ENCODE measurements around the gene LAX1.
"Not testable (repeated sequence)": the region's sequence is repeated elsewhere in the genome, so short reads cannot be mapped to it uniquely, and the experiment has no call there.

The LAX1 gene

GRCh38 chr1:203772836-203773235 is 7.9 kb downstream of the LAX1 start:
- no peak overlapping the region for H3K27ac ChIP-seq (ENCODE audit: low read length)
- H3K4me3 ChIP-seq (ENCODE audit: low read length) = no peak overlapping the region
- H3K9me3 ChIP-seq (ENCODE audit: insufficient read depth, low read depth, low read length) = no peaks in the 10 kb centered on the region
- no peaks in the 10 kb centered on the region for H3K36me3 ChIP-seq (ENCODE audit: insufficient read depth, low read depth, low read length)
- no peaks in the 10 kb centered on the region for H3K27me3 ChIP-seq (ENCODE audit: insufficient read depth, low read length)
- no peaks in the 10 kb centered on the region for H3K4me1 ChIP-seq (ENCODE audit: insufficient read depth, low read length)
- no peak overlapping the region for H3K9ac ChIP-seq (ENCODE audit: low read depth, low read length)

GRCh38 chr1:203776636-203777035 is 11.7 kb downstream of the LAX1 start:
- H3K4me3 ChIP-seq (ENCODE audit: low read length) = no peak overlapping the region
- H3K9me3 ChIP-seq (ENCODE audit: insufficient read depth, low read depth, low read length) = no peaks in the 10 kb centered on the region
- H3K27me3 ChIP-seq (ENCODE audit: insufficient read depth, low read length) = no peaks in the 10 kb centered on the region

GRCh38 chr1:203777596-203777995 is 12.6 kb downstream of the LAX1 start:
- Histone ChIP-seq H3K9me3 (ENCODE audit: insufficient read depth, low read depth, low read length) (no peaks in the 10 kb centered on the region), H3K9ac (ENCODE audit: low read depth, low read length) (no peak overlapping the region), H3K4me3 (ENCODE audit: low read length) (no peak overlapping the region), H3K36me3 (ENCODE audit: insufficient read depth, low read depth, low read length) (no peaks in the 10 kb centered on the region), H3K27me3 (ENCODE audit: insufficient read depth, low read length) (no peaks in the 10 kb centered on the region), H3K4me1 (ENCODE audit: insufficient read depth, low read length) (no peaks in the 10 kb centered on the region), H3K27ac (ENCODE audit: low read length) (no peak overlapping the region)

More at GRCh38 chr1:203776636-203777035, 11.7 kb downstream of the LAX1 start:
- Histone ChIP-seq H3K36me3 (ENCODE audit: insufficient read depth, low read depth, low read length) (no peaks in the 10 kb centered on the region), H3K4me1 (ENCODE audit: insufficient read depth, low read length) (no peaks in the 10 kb centered on the region), H3K9ac (ENCODE audit: low read depth, low read length) (no peak overlapping the region), H3K27ac (ENCODE audit: low read length) (no peak overlapping the region)

GRCh38 chr1:203778146-203778545 is 13.2 kb downstream of the LAX1 start:
- H3K36me3 ChIP-seq (ENCODE audit: insufficient read depth, low read depth, low read length) = no peaks in the 10 kb centered on the region

GRCh38 chr1:203778789-203779188 is 13.8 kb downstream of the LAX1 start:
- Histone ChIP-seq H3K27me3 (ENCODE audit: insufficient read depth, low read length) (no peaks in the 10 kb centered on the region), H3K36me3 (ENCODE audit: insufficient read depth, low read depth, low read length) (no peaks in the 10 kb centered on the region), H3K9me3 (ENCODE audit: insufficient read depth, low read depth, low read length) (no peaks in the 10 kb centered on the region), H3K9ac (ENCODE audit: low read depth, low read length) (no peak overlapping the region), H3K4me1 (ENCODE audit: insufficient read depth, low read length) (peaks cover 4% of the 10 kb centered on the region; the same call in 1 of the 2 replicates), H3K27ac (ENCODE audit: low read length) (no peak overlapping the region), H3K4me3 (ENCODE audit: low read length) (no peak overlapping the region)

More at GRCh38 chr1:203778146-203778545, 13.2 kb downstream of the LAX1 start:
- H3K4me1 ChIP-seq (ENCODE audit: insufficient read depth, low read length) = no peaks in the 10 kb centered on the region
- H3K9me3 ChIP-seq (ENCODE audit: insufficient read depth, low read depth, low read length) = no peaks in the 10 kb centered on the region
- H3K27me3 ChIP-seq (ENCODE audit: insufficient read depth, low read length) = no peaks in the 10 kb centered on the region
- no peak overlapping the region for H3K4me3 ChIP-seq (ENCODE audit: low read length)
- H3K9ac ChIP-seq (ENCODE audit: low read depth, low read length) = no peak overlapping the region
- no peak overlapping the region for H3K27ac ChIP-seq (ENCODE audit: low read length)

GRCh38 chr1:203781962-203782361 is 17.0 kb downstream of the LAX1 start:
- no peak overlapping the region for H3K4me3 ChIP-seq (ENCODE audit: low read length)
- peaks cover 5% of the 10 kb centered on the region for H3K4me1 ChIP-seq (ENCODE audit: insufficient read depth, low read length)
- H3K9ac ChIP-seq (ENCODE audit: low read depth, low read length) = no peak overlapping the region
- H3K27ac ChIP-seq (ENCODE audit: low read length) = no peak overlapping the region
- no peaks in the 10 kb centered on the region for H3K9me3 ChIP-seq (ENCODE audit: insufficient read depth, low read depth, low read length)
- H3K27me3 ChIP-seq (ENCODE audit: insufficient read depth, low read length) = no peaks in the 10 kb centered on the region
- no peaks in the 10 kb centered on the region for H3K36me3 ChIP-seq (ENCODE audit: insufficient read depth, low read depth, low read length)

GRCh38 chr1:203789966-203790365 is 25.0 kb downstream of the LAX1 start:
- Histone ChIP-seq H3K9ac (ENCODE audit: low read depth, low read length) (no peak overlapping the region), H3K4me1 (ENCODE audit: insufficient read depth, low read length) (peaks cover 11% of the 10 kb centered on the region; the same call in 1 of the 2 replicates), H3K27me3 (ENCODE audit: insufficient read depth, low read length) (no peaks in the 10 kb centered on the region), H3K9me3 (ENCODE audit: insufficient read depth, low read depth, low read length) (no peaks in the 10 kb centered on the region), H3K36me3 (ENCODE audit: insufficient read depth, low read depth, low read length) (no peaks in the 10 kb centered on the region), H3K4me3 (ENCODE audit: low read length) (no peak overlapping the region), H3K27ac (ENCODE audit: low read length) (no peak overlapping the region)

GRCh38 chr1:203791498-203791897 is 26.5 kb downstream of the LAX1 start:
- H3K9ac ChIP-seq (ENCODE audit: low read depth, low read length) = no peak overlapping the region
- no peaks in the 10 kb centered on the region for H3K27me3 ChIP-seq (ENCODE audit: insufficient read depth, low read length)
- no peaks in the 10 kb centered on the region for H3K9me3 ChIP-seq (ENCODE audit: insufficient read depth, low read depth, low read length)
- peaks cover under 1% of the 10 kb centered on the region; the same call in 1 of the 2 replicates for H3K36me3 ChIP-seq (ENCODE audit: insufficient read depth, low read depth, low read length)
- no peak overlapping the region for H3K4me3 ChIP-seq (ENCODE audit: low read length)
- no peak overlapping the region for H3K27ac ChIP-seq (ENCODE audit: low read length)
- H3K4me1 ChIP-seq (ENCODE audit: insufficient read depth, low read length) = peaks cover 13% of the 10 kb centered on the region; the same call in 1 of the 2 replicates

GRCh38 chr1:203792486-203792885 is 27.5 kb downstream of the LAX1 start:
- no peak overlapping the region for H3K4me3 ChIP-seq (ENCODE audit: low read length)
- peaks cover 10% of the 10 kb centered on the region for H3K36me3 ChIP-seq (ENCODE audit: insufficient read depth, low read depth, low read length)
- H3K4me1 ChIP-seq (ENCODE audit: insufficient read depth, low read length) = peaks cover 21% of the 10 kb centered on the region
- H3K27me3 ChIP-seq (ENCODE audit: insufficient read depth, low read length) = no peaks in the 10 kb centered on the region
- no peaks in the 10 kb centered on the region; the same call in 1 of the 2 replicates for H3K9me3 ChIP-seq (ENCODE audit: insufficient read depth, low read depth, low read length)
- no peak overlapping the region for H3K9ac ChIP-seq (ENCODE audit: low read depth, low read length)
- H3K27ac ChIP-seq (ENCODE audit: low read length) = no peak overlapping the region

- Histone ChIP-seq H3K4me1 (ENCODE audit: insufficient read depth, low read length) (peaks cover 21% of the 10 kb centered on the region), H3K36me3 (ENCODE audit: insufficient read depth, low read depth, low read length) (peaks cover 21% of the 10 kb centered on the region)
- H3K9ac ChIP-seq (ENCODE audit: low read depth, low read length); H3K4me3 ChIP-seq (ENCODE audit: low read length); H3K9me3 ChIP-seq (ENCODE audit: insufficient read depth, low read depth, low read length); H3K27me3 ChIP-seq (ENCODE audit: insufficient read depth, low read length); H3K27ac ChIP-seq (ENCODE audit: low read length): not testable (repeated sequence)
These were observed 28.6 kb downstream of the LAX1 start for GRCh38 chr1:203793561-203793960.

- peak overlapping the region; percentile 98 for H3K4me3 ChIP-seq (ENCODE audit: low read length)
- H3K27me3 ChIP-seq (ENCODE audit: insufficient read depth, low read length) = no peaks in the 10 kb centered on the region
- peak overlapping the region; percentile 100; the same call in 1 of the 2 replicates for H3K9ac ChIP-seq (ENCODE audit: low read depth, low read length)
- H3K36me3 ChIP-seq (ENCODE audit: insufficient read depth, low read depth, low read length) = peaks cover 35% of the 10 kb centered on the region
- peak overlapping the region; percentile 72 for H3K27ac ChIP-seq (ENCODE audit: low read length)
- peaks cover 15% of the 10 kb centered on the region for H3K4me1 ChIP-seq (ENCODE audit: insufficient read depth, low read length)
- H3K9me3 ChIP-seq (ENCODE audit: insufficient read depth, low read depth, low read length) = peaks cover 3% of the 10 kb centered on the region; the same call in 1 of the 2 replicates
These were observed 29.9 kb downstream of the LAX1 start for GRCh38 chr1:203794764-203795440.

GRCh38 chr1:203795441-203796235 is 30.7 kb downstream of the LAX1 start, which contains the start of the genes ZBED6 and ZC3H11A:
Gene ZBED6 (plus strand): TSS chr1:203795623. CDS start chr1:203797523, 1,900 bp downstream.
Gene ZC3H11A (plus strand): TSS chr1:203795623. CDS start chr1:203817071, 21,448 bp downstream.
- peak within 1 kb of the TSS; percentile 100 for H3K27ac ChIP-seq (ENCODE audit: low read length)
- peaks cover 12% of the 10 kb centered on the region for H3K4me1 ChIP-seq (ENCODE audit: insufficient read depth, low read length)
- no peaks in the 10 kb centered on the region for H3K27me3 ChIP-seq (ENCODE audit: insufficient read depth, low read length)
- peak within 1 kb of the TSS; percentile 100 for H3K9ac ChIP-seq (ENCODE audit: low read depth, low read length)
- H3K9me3 ChIP-seq (ENCODE audit: insufficient read depth, low read depth, low read length) = peaks cover 3% of the 10 kb centered on the region; the same call in 1 of the 2 replicates
- H3K4me3 ChIP-seq (ENCODE audit: low read length) = peak within 1 kb of the TSS; percentile 98
- peaks cover 39% of the 10 kb centered on the region for H3K36me3 ChIP-seq (ENCODE audit: insufficient read depth, low read depth, low read length)

All from iPS-20b (cell line).